Adrenal gland (tissue), 5 donors: Measurements from ENCODE around the gene CLUH.

ENCODE experiments used
- CTCF ChIP-seq, 6 experiments: fragments of 450-650 bp in 4 of 6; fragments of 200-600 bp in 2 of 6; sonication (generic) in 1 of 6; IDR thresholded peaks; 1 replicate in 5 of 6; 2 replicates in 1 of 6; pipeline versions ENCODE4 v1.5.1 to v1.8.0; 2016 to 2021; ENCODE audit warnings: antibody characterized with exemption in 6 of 6, mild to moderate bottlenecking in 2 of 6, moderate library complexity in 1 of 6
- POLR2A ChIP-seq, 2 donors: fragments of 450-650 bp; IDR thresholded peaks; one replicate each; pipeline ENCODE4 v1.6.1; 2017; ENCODE audit warnings: antibody characterized with exemption in 2 of 2, mild to moderate bottlenecking in 2 of 2, moderate library complexity in 1 of 2
- donor health status: DM: no; HTN: no; CAD: no.

GRCh38 chr17:2647957-2648356, 63.6 kb downstream of the CLUH start:
- no peak for TF ChIP-seq CTCF (IDR thresholded peaks at IDR 0.05)
- no peak for TF ChIP-seq POLR2A (IDR thresholded peaks at IDR 0.05)
